Measurements from ENCODE around the gene KIR3DL1.
"Not testable (repeated sequence)": the region's sequence is repeated elsewhere in the genome, so short reads cannot be mapped to it uniquely, and the experiment has no call there.

The KIR3DL1 gene

DNA sequence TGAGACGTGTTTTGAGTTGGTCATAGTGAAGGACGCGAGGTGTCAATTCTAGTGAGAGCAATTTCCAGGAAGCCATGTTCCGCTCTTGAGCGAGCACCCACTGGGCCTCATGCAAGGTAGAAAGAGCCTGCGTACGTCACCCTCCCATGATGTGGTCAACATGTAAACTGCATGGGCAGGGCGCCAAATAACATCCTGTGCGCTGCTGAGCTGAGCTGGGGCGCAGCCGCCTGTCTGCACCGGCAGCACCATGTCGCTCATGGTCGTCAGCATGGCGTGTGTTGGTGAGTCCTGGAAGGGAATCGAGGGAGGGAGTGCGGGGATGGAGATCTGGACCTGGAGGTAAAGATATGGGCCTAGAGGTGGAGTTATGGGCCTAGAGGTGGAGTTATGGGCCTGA is at the start of gene KIR3DL1:
Gene KIR3DL1, plus strand, starts transcription at position 218 of the 400 bp plus-strand sequence.
- not testable (repeated sequence) for DNase-seq

DNA sequence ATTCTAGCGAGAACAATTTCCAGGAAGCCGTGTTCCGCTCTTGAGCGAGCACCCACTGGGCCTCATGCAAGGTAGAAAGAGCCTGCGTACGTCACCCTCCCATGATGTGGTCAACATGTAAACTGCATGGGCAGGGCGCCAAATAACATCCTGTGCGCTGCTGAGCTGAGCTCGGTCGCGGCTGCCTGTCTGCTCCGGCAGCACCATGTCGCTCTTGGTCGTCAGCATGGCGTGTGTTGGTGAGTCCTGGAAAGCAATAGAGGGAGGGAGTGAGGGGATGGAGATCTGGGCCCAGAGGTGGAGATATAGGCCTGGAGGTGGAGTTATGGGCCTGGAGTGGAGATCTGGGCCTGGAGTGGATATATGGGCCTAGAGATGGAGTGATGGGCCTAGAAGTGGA is 46.6 kb upstream of the KIR3DL1 start, which contains the start of gene KIR2DL1:
Gene KIR2DL1, plus strand, starts transcription at position 148 of the 400 bp plus-strand sequence. Its CDS starts 58 bp downstream, at position 206.
- DNase-seq, result not testable (repeated sequence)

DNA sequence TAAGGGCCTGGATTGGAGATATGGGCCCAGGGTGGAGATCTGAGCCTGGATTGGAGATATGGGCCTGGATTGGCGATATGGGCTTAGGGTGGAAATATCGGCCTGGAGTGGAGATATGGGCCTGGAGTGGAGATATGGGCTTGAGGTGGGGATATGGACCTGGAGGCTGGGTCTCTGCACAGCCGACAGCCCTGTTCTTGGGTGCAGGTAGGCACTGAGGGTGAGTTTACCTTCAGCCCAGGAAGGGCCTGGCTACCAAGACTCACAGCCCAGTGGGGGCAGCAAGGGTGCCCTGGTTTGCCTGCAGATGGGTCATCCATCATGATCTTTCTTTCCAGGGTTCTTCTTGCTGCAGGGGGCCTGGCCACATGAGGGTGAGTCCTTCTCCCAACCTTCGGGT is 45.8 kb upstream of the KIR3DL1 start:
- DNase-seq, result not testable (repeated sequence)

DNA sequence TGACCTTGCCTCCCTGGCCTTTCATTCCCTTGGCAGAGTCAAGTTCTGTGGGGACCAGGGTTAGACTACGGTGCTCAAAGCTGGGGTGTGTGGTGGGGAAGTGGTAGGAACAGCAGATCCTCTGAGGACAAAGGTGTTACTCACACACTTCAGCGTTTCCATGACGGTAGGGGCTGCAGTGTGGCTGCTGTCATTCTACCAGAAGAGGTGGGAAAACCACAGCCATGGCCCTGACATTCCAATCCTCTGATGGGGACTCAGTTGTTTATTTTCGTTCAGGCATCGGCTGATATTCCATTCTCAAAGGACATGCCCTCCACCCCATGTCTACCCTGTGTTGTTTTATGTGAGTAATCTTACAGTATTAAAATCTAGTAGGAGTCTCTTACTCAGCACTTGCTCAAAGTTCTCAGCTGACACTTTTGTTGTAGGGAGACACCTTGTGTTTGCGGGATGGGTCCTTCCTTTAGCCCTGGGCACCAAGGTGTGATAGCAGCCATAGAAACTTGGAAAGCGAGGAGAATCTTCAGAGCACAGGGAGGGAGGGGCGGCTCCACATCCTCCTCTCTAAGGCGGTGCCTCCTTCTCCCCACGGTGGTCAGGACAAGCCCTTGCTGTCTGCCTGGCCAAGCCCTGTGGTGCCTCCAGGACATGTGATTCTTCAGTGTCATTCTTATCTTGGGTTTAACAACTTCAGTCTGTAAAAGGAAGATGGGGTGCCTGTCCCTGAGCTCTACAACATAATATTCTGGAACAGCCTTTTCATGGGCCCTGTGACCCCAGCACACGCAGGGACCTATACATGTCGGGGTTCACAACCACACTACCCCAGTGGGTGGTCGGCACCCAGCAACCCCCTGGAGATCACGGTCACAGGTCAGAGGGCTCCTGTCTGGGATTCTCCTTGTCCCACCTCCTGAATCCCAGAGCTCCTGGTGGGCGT is 45.0 kb upstream of the KIR3DL1 start:
- not testable (repeated sequence) for DNase-seq

DNA sequence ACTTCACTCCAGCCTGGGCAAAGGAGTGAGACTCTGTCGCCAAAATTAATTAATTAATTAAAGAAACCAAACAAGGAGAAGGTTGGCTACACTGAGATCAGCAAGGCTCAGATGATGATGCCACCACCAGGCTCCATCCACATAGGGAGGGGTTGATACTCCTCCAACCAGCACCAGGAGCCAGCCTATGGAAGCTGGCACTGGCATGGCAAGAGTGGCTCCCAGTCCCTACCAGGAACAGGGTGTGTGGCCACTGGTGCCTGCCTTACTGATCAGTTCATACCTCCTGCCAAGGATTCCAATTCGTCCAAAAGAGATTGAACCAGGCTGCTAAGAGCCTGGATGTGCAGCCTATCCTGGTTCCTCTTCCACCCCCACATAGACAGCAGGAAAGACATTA is 43.6 kb upstream of the KIR3DL1 start:
- not testable (repeated sequence) for DNase-seq

DNA sequence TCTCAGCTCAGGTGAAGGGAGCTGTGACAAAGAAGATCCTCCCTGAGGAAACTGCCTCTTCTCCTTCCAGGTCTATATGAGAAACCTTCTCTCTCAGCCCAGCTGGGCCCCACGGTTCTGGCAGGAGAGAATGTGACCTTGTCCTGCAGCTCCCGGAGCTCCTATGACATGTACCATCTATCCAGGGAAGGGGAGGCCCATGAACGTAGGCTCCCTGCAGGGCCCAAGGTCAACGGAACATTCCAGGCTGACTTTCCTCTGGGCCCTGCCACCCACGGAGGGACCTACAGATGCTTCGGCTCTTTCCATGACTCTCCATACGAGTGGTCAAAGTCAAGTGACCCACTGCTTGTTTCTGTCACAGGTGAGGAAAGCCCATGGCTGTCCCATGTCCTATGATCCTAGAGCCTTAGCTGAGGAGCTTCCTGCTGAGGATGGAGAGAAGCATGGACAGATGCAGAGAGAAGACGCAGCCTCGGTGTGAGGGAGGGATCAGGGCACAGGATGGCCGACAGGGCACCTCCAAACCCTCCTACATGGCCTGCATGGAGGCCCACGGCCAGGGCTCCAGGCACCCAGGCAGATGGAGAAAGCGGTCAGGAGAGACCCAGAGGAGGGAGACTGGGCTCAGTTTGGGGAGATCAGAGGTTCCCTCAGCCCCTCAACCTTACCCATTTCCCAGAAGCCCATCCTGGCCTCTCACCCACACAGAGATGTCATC is 41.0 kb upstream of the KIR3DL1 start:
- not testable (repeated sequence) for DNase-seq

DNA sequence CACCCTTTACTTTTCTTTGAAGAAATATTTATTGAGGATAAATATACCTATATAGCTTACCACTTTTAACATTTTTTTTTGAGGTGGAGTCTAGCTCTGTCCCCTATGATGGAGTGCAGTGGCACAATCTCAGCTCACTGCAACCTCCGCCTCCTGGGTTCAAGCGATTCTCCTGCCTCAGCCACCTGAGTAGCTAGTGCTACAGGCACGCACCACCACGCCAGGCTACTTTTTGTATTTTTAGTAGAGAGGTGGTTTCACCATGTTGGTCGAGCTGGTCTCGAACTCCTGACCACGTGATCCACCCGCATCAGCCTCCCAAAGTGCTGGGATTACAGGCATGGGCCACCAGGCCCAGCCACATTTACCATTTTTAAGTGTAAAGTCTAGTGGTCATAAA is 40.4 kb upstream of the KIR3DL1 start:
- not testable (repeated sequence) for DNase-seq

DNA sequence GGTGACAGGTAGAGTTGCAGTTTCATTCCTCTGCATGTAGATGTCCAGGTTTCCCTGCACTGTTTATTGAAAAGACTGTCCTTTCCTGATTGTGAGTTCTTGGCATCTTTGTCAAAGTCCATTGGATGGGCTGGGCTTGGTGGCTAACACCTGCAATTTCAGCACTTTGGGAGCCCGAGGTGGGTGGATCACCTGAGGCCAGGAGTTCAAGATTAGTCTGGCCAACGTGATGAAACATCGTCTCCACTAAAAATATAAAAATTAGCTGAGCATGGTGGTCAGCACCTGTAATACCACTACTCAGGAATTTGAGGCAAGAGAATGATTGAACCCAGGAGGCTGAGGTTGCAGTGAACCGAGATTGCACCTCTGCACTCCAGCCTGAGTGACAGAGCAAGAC is 38.4 kb upstream of the KIR3DL1 start:
- DNase-seq, result not testable (repeated sequence)

DNA sequence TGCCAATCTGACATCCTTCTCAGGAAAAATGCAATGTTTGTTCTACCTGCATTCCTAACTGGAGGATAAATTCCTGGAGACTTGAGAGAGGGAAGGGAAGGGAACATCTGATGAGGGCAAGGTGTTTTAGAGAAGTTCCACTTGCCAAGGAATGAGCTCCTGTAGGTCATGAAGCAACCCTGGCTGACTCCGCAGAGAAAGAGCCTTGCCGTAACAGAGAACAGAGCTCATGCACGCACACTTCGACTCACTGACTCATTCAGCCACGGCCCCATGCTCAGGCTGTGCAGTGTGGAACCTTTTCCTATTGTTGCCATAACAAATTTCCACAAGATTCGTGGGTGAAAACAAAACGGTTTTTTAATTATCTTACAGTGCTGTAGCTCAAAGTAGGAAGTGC is 37.4 kb upstream of the KIR3DL1 start:
- peak; percentile 59 for DNase-seq

DNA sequence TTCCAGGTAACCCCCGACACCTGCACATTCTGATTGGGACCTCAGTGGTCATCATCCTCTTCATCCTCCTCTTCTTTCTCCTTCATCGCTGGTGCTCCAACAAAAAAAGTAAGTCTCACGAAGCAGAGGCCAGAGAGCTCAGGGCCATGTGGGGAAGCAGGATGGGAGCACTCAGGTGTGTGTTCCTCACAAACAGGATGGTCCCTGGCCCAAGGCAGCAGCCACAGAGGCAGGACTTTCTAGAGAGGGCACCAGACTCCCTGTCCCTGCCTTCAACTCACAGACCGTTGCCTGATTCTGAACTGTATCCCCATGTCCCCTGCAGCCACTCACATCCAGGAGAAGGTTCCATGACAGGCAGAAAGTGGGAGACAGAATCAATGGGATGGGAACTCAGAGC is 33.4 kb upstream of the KIR3DL1 start:
- DNase-seq, result not testable (repeated sequence)

DNA sequence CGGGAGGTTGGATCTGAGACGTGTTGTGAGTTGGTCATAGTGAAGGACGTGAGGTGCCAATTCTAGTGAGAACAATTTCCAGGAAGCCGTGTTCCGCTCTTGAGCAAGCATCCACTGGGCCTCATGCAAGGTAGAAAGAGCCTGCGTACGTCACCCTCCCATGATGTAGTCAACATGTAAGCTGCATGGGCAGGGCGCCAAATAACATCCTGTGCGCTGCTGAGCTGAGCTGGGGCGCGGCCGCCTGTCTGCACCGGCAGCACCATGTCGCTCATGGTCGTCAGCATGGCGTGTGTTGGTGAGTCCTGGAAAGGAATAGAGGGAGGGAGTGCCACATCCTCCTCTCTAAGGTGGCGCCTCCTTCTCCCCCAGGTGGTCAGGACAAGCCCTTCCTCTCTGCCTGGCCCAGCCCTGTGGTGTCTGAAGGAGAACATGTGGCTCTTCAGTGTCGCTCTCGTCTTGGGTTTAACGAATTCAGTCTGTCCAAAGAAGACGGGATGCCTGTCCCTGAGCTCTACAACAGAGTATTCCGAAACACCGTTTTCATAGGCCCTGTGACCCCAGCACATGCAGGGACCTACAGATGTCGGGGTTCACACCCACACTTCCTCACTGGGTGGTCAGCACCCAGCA is 30.1 kb upstream of the KIR3DL1 start:
- DNase-seq, result not testable (repeated sequence)

DNA sequence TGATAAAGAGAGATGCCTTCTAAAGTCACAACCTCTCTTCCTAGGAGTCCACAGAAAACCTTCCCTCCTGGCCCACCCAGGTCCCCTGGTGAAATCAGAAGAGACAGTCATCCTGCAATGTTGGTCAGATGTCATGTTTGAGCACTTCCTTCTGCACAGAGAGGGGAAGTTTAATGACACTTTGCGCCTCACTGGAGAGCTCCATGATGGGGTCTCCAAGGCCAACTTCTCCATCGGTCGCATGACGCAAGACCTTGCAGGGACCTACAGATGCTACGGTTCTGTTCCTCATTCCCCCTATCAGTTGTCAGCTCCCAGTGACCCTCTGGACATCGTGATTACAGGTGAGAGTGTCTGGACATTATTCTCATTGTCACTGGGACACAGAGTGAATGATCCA is 28.1 kb upstream of the KIR3DL1 start:
- DNase-seq, result peak; percentile 61

DNA sequence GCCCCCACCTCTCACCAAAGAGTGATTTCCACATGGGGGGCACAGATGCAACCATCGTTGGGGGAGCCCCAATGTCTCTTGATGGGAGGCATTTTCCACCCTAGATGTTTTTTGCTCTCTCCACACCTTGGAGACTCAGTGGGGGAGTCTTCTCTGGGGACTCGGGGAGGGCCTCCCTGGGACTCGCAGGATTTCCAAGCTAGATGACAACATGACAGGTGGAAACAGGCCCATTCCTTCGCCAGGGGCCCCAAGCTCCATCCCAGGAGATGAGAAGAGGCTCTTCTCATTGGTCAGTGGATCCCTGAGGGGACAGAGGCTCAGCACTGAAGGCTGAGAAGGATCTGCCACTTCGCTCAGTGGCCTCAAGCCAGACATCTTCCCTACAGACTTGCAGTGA is 25.6 kb upstream of the KIR3DL1 start:
- DNase-seq, result no peak

DNA sequence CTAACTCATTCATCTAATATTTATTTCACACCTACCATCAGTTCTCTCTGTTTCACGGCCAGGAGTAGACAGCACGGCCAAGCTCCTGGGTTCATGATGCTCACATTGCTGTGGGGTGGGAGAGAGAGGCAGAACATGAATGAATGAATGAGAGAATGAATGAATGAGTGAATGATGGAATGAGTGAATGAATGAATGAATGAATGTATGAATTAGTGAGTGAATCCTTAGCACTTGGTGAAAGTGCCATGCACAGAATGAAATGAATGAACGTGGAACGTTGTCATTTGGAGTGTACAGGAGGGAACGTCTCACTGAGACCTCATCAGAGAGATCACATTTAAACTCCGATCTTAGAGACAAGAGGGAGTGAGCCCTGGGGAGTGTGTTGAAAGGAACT is 24.8 kb upstream of the KIR3DL1 start:
- no peak for DNase-seq

DNA sequence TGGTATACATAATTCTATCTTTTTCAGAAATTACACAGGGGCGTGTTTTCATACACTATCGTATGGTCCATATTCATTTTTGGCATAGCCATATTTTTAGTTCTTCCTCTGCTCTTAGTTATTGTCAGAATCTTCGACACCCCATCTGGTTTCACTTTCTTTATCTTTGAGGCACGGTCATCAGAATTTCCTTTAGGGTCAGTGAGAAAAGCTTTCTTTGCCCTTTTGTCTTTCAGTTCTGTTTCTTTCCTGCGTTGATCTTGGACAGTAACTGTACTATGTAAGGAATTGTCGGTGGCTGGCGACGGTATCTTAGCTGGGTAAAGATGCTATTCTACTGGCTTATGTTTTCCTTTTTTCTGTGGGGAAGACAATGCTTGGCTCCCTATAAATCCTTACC is 23.5 kb upstream of the KIR3DL1 start:
- DNase-seq, result no peak

DNA sequence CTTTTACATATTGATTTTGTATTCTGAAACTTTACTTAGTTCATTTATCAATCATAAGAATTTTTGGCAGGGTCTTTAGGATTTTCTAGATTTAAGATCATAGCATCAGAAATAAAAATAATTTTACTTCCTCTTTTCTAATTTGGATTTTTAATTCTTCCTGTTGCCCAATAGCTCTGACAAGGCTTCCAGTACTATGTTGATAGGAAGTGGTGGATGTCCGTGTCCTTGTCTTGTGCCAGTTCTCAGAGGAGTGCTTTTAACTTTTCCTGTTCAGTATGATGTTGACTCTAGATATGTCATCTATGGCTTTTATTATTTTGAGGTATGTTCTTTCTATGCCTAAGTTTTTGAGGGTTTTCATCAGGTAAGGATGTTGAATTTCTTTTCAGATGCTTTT is 20.5 kb upstream of the KIR3DL1 start:
- no peak for DNase-seq

DNA sequence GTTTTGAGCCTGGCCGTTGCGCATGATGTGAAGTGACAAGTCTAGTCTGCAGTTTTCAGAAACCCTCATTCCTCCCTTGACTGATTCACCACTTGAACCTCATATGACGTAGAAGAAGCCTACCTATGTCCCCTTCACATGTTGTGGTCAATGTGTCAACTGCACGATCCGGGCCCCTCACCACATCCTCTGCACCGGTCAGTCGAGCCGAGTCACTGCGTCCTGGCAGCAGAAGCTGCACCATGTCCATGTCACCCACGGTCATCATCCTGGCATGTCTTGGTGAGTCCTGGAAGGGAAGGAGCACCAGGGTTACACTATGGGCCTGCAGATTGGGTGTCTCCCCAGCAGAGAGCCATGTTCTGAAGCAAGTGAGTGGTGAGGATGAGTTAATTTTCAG is 12.9 kb upstream of the KIR3DL1 start, which contains the start of gene KIR2DL4:
Gene KIR2DL4, plus strand, starts transcription at position 201 of the 400 bp plus-strand sequence. Its CDS starts 42 bp downstream, at position 243.
- no peak for DNase-seq

DNA sequence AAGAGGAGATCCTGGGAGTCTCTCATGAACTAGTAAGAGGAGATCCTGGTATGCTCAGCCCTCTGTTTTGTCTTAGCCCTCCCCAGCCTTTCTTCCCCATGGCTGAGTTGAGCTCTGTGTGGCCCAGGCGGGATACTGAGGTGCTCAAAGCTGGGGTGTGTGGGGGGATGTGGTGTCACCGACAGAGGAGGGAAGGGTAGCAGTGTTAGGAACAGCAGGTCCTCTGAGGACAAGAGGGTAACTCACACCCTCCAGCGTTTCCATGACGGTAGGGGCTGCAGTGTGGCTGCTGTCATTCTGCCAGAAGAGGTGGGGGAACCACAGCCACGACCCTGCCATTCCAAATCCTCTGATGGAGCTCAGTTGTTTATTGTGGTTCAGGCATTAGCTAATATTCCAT is 12.2 kb upstream of the KIR3DL1 start:
- no peak for DNase-seq

DNA sequence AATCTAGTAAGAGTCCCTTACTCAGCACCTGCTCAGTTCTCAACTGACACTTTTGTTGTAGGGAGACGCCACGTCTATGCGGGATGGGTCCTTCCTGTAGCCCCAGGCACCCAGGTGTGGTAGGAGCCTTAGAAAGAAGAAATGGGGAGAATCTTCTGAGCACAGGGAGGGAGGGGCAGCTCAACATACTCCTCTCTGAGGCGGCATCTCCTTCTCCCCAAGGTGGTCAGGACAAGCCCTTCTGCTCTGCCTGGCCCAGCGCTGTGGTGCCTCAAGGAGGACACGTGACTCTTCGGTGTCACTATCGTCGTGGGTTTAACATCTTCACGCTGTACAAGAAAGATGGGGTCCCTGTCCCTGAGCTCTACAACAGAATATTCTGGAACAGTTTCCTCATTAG is 11.7 kb upstream of the KIR3DL1 start:
- no peak for DNase-seq

DNA sequence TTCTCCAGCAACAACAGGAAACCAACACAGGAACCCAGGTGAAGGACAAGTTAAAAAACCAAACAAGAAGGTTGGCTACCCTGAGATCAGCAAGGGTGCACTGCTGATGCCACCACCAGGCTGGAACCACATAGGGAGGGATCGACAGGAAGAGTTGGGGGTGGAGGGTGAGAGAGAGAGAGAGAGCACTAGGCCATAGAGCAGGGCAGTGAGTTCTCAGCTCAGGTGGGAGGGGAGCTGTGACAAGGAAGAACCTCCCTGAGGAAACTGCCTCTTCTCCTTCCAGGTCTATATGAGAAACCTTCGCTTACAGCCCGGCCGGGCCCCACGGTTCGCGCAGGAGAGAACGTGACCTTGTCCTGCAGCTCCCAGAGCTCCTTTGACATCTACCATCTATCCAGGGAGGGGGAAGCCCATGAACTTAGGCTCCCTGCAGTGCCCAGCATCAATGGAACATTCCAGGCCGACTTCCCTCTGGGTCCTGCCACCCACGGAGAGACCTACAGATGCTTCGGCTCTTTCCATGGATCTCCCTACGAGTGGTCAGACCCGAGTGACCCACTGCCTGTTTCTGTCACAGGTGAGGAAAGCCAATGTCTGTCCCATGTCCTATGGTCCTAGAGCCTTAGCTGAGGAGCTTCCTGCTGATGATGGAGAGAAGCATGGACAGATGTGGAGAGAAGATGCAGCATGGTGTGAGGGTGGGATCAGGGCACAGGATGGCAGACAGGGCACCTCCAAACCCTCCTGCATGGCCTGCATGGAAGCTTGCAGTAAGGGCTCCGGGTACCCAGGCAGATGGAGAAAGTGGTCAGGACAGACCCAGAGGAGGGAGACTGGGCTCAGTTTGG is 10.4 kb upstream of the KIR3DL1 start:
- DNase-seq, result no peak

DNA sequence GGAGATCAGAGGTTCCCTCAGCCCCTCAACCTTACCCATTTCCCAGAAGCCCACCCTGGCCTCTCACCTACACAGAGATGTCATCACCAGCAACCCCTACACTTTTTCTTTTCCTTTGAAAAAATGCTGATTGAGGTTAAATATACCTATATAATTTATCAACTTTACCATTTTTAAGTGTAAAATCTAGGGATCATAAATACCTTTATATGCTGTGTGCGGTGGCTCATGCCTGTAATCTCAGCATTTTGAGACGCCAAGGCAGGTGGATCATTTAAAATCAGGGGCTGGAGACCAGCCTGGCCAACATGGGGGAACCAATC is 9.8 kb upstream of the KIR3DL1 start:
- DNase-seq, result no peak

DNA sequence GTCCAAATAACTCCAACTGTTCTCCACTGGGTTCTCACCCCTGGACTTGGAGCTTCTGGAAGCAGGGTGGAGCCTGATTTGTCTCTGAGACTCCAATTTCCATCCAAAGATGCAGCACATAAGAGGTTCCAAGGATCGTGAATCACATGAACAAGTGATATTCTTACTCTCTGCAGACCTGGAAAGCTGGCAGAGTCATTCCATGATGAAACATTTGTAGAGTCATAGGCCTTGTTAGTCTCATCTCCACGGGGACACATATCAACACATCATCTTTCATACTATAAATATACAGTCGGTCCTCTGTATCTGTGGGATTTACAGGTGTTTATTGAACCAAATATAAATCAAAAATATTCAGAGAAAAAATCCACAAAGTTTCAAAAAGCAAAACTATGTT is 1.7 kb upstream of the KIR3DL1 start:
- not testable (repeated sequence) for DNase-seq

Measured in CD4-positive, alpha-beta T cell treated with Interferon gamma for 1 hour (primary cell).